GM18502 (cell line): Measurements from ENCODE around the gene NOC2L.

Experiments
- ATAC-seq: cut with Tn5 transposase; IDR thresholded peaks from one replicate; pipeline ENCODE4 v1.9.1; 2021; ENCODE audit warnings: mild to moderate bottlenecking; ENCODE audit not compliant: unreplicated experiment, poor library complexity

Gene NOC2L

GRCh38 chr1:958823-959730 is at the start of gene NOC2L:
Gene NOC2L, minus strand, starts transcription at chr1:959256. Its CDS starts 16 bp downstream, at chr1:959240.
- peak; percentile 78 for ATAC-seq

- no peak for ATAC-seq
Measured at GRCh38 chr1:1006305-1007159, 47.5 kb upstream of the NOC2L start.

GRCh38 chr1:1005774-1006304 is 46.8 kb upstream of the NOC2L start:
- ATAC-seq: no peak

- ATAC-seq: no peak
Measured at GRCh38 chr1:1004780-1005697, 46.0 kb upstream of the NOC2L start.

GRCh38 chr1:1004420-1004779 is 45.3 kb upstream of the NOC2L start:
- no peak for ATAC-seq

- ATAC-seq: no peak
Measured at GRCh38 chr1:1003618-1004419, 44.8 kb upstream of the NOC2L start.

- no peak for ATAC-seq
Measured at GRCh38 chr1:1001057-1001783, 42.2 kb upstream of the NOC2L start.

- ATAC-seq: peak; percentile 34
Measured at GRCh38 chr1:1000357-1001056, 41.5 kb upstream of the NOC2L start.

GRCh38 chr1:999725-1000356 is 40.8 kb upstream of the NOC2L start, which contains the start of gene HES4:
Gene HES4, minus strand, starts transcription at chr1:1000097. Its CDS starts 124 bp downstream, at chr1:999973.
- ATAC-seq: peak; percentile 48

GRCh38 chr1:998995-999724 is 40.1 kb upstream of the NOC2L start:
- no peak for ATAC-seq

- no peak for ATAC-seq
Measured at GRCh38 chr1:998745-998994, 39.6 kb upstream of the NOC2L start.

- ATAC-seq: no peak
Measured at GRCh38 chr1:997993-998744, 39.1 kb upstream of the NOC2L start.

GRCh38 chr1:997713-997992 is 38.6 kb upstream of the NOC2L start:
- no peak for ATAC-seq

GRCh38 chr1:996851-997712 is 38.0 kb upstream of the NOC2L start:
- no peak for ATAC-seq
